ENCODE data around the gene PGD.
"Not testable (repeated sequence)": the region's sequence is repeated elsewhere in the genome, so short reads cannot be mapped to it uniquely, and the experiment has no call there.

Gene PGD

GRCh38 chr1:10449751-10450150, 50.9 kb downstream of the PGD start, which contains the start of gene CORT:
TSS of gene CORT (plus strand) at chr1:10450031. CDS start at chr1:10450224, 193 bp downstream.
- no peak within 1 kb of the TSS for H3K4me3 ChIP-seq
- H3K36me3 ChIP-seq, result peaks cover 0 to 50% (median 8%) of the 10 kb centered on the region in 11 experiments; a peak in 12 of 22 replicates
- H3K4me2 ChIP-seq, result no peak within 1 kb of the TSS
- no peak within 1 kb of the TSS for H3K27ac ChIP-seq
- H4K20me1 ChIP-seq, result peaks cover 0 to 3% (median 0%) of the 10 kb centered on the region in 11 experiments; a peak in 1 of 22 replicates
- no peak within 1 kb of the TSS for H3K9ac ChIP-seq
- no peaks in the 10 kb centered on the region for H3K4me1 ChIP-seq
- peaks cover 0 to 1% (median 0%) of the 10 kb centered on the region in 11 experiments; a peak in 1 of 22 replicates for H3K9me3 ChIP-seq (replicated peaks in 1 of 11)
- no peak for TF ChIP-seq Cebpa-rat (IDR thresholded peaks at IDR 0.05)
- H3K27me3 ChIP-seq, result no peaks in the 10 kb centered on the region

- H3K4me2 ChIP-seq, result no peak overlapping the region
- no peaks in the 10 kb centered on the region for H3K4me1 ChIP-seq
- no peak for TF ChIP-seq Cebpa-rat (IDR thresholded peaks at IDR 0.05)
- H3K9me3 ChIP-seq (replicated peaks in 1 of 11), result peaks cover 0 to 3% (median 0%) of the 10 kb centered on the region in 11 experiments; a peak in 1 of 22 replicates
- peaks cover 0 to 3% (median 0%) of the 10 kb centered on the region in 11 experiments; a peak in 1 of 22 replicates for H4K20me1 ChIP-seq
- no peak overlapping the region for H3K27ac ChIP-seq
- no peak overlapping the region for H3K4me3 ChIP-seq
- no peak overlapping the region for H3K9ac ChIP-seq
- H3K36me3 ChIP-seq, result peaks cover 0 to 49% (median 6%) of the 10 kb centered on the region in 11 experiments; a peak in 10 of 22 replicates
- H3K27me3 ChIP-seq, result no peaks in the 10 kb centered on the region
Observed at GRCh38 chr1:10450156-10450814, 51.4 kb downstream of the PGD start.

GRCh38 chr1:10450836-10451235, 52.0 kb downstream of the PGD start:
- no peak overlapping the region for H3K4me2 ChIP-seq
- no peaks in the 10 kb centered on the region for H3K4me1 ChIP-seq
- peaks cover 0 to 3% (median 0%) of the 10 kb centered on the region in 11 experiments; a peak in 1 of 22 replicates for H4K20me1 ChIP-seq
- no peak overlapping the region for H3K27ac ChIP-seq
- H3K27me3 ChIP-seq, result no peaks in the 10 kb centered on the region
- H3K9ac ChIP-seq, result no peak overlapping the region
- no peak overlapping the region for H3K4me3 ChIP-seq
- peaks cover 0 to 3% (median 0%) of the 10 kb centered on the region in 11 experiments; a peak in 1 of 22 replicates for H3K9me3 ChIP-seq (replicated peaks in 1 of 11)
- H3K36me3 ChIP-seq, result peaks cover 0 to 49% (median 11%) of the 10 kb centered on the region in 11 experiments; a peak in 12 of 22 replicates
- TF ChIP-seq Cebpa-rat (IDR thresholded peaks at IDR 0.05), result no peak

GRCh38 chr1:10451287-10451686, 52.4 kb downstream of the PGD start:
- no peaks in the 10 kb centered on the region for H3K27me3 ChIP-seq
- H3K9me3 ChIP-seq (replicated peaks in 1 of 11), result peaks cover 0 to 3% (median 0%) of the 10 kb centered on the region in 11 experiments; a peak in 1 of 22 replicates
- peaks cover 0 to 49% (median 10%) of the 10 kb centered on the region in 11 experiments; a peak in 12 of 22 replicates for H3K36me3 ChIP-seq
- H4K20me1 ChIP-seq, result peaks cover 0 to 3% (median 0%) of the 10 kb centered on the region in 11 experiments; a peak in 1 of 22 replicates
- 0 out of 20 replicates have a peak, but pooled peaks cover 0 to 2% (median 0%) of the 10 kb centered on the region in 10 experiments for H3K4me1 ChIP-seq
- H3K4me3 ChIP-seq, result no peak overlapping the region
- no peak overlapping the region for H3K27ac ChIP-seq
- no peak overlapping the region for H3K9ac ChIP-seq
- TF ChIP-seq Cebpa-rat (IDR thresholded peaks at IDR 0.05), result no peak
- H3K4me2 ChIP-seq, result no peak overlapping the region

GRCh38 chr1:10456048-10456447, 57.2 kb downstream of the PGD start:
- H3K4me1 ChIP-seq, result peaks cover 8 to 32% (median 28%) of the 10 kb centered on the region in 10 experiments; a peak in 18 of 20 replicates

GRCh38 chr1:10456661-10457060, 57.8 kb downstream of the PGD start:
- peaks cover 11 to 65% (median 40%) of the 10 kb centered on the region in 11 experiments; a peak in 20 of 22 replicates for H3K36me3 ChIP-seq
- H3K9me3 ChIP-seq (replicated peaks in 1 of 11), result peaks cover 0 to 3% (median 0%) of the 10 kb centered on the region in 11 experiments; a peak in 1 of 22 replicates
- peak overlapping the region in 8 of 11 experiments; percentile 47 to 74 (median 66); a peak in 14 of 22 replicates for H3K4me2 ChIP-seq
- no peak overlapping the region for H3K4me3 ChIP-seq
- peaks cover 8 to 32% (median 28%) of the 10 kb centered on the region in 10 experiments; a peak in 18 of 20 replicates for H3K4me1 ChIP-seq
- peak overlapping the region in 7 of 11 experiments; percentile 29 to 73 (median 58); a peak in 13 of 22 replicates for H3K27ac ChIP-seq
- H3K27me3 ChIP-seq, result no peaks in the 10 kb centered on the region
- TF ChIP-seq Cebpa-rat (IDR thresholded peaks at IDR 0.05), result no peak
- no peaks in the 10 kb centered on the region for H4K20me1 ChIP-seq
- H3K9ac ChIP-seq, result peak overlapping the region in 4 of 11 experiments; percentile 18 to 56 (median 20); a peak in 3 of 22 replicates

More at GRCh38 chr1:10456048-10456447, 57.2 kb downstream of the PGD start:
- Histone ChIP-seq H3K4me3 (no peak overlapping the region), H3K36me3 (peaks cover 5 to 59% (median 34%) of the 10 kb centered on the region in 11 experiments; a peak in 20 of 22 replicates), H3K27ac (no peak overlapping the region), H3K27me3 (no peaks in the 10 kb centered on the region), H4K20me1 (no peaks in the 10 kb centered on the region), H3K4me2 (no peak overlapping the region), H3K9me3 (replicated peaks in 1 of 11) (peaks cover 0 to 3% (median 0%) of the 10 kb centered on the region in 11 experiments; a peak in 1 of 22 replicates), H3K9ac (no peak overlapping the region)
- TF ChIP-seq Cebpa-rat (IDR thresholded peaks at IDR 0.05), result no peak

GRCh38 chr1:10457462-10457861, 58.6 kb downstream of the PGD start:
- not testable (repeated sequence) for H4K20me1 ChIP-seq; H3K9me3 ChIP-seq (replicated peaks in 1 of 11); H3K4me3 ChIP-seq; H3K27me3 ChIP-seq
- H3K36me3 ChIP-seq, result peaks cover 19 to 73% (median 48%) of the 10 kb centered on the region in 11 experiments
- peak in 3 of 11 experiments; percentile 9 to 63 (median 33); a peak in 2 of 22 replicates for TF ChIP-seq Cebpa-rat (IDR thresholded peaks at IDR 0.05)
- peak overlapping the region in 8 of 11 experiments; percentile 6 to 62 (median 25); a peak in 8 of 22 replicates for H3K9ac ChIP-seq
- peak overlapping the region in 9 of 11 experiments; percentile 11 to 73 (median 47); a peak in 16 of 22 replicates for H3K27ac ChIP-seq
- H3K4me1 ChIP-seq, result peaks cover 8 to 32% (median 28%) of the 10 kb centered on the region in 10 experiments; a peak in 18 of 20 replicates
- H3K4me2 ChIP-seq, result peak overlapping the region in 9 of 11 experiments; percentile 47 to 74 (median 66); a peak in 18 of 22 replicates

GRCh38 chr1:10457875-10458274, 59.0 kb downstream of the PGD start:
- Histone ChIP-seq H4K20me1 (peaks cover 0 to 1% (median 0%) of the 10 kb centered on the region in 11 experiments; a peak in 1 of 22 replicates), H3K27me3 (no peaks in the 10 kb centered on the region), H3K27ac (peak overlapping the region in 8 of 11 experiments; percentile 11 to 73 (median 52); a peak in 15 of 22 replicates), H3K9me3 (replicated peaks in 1 of 11) (peaks cover 0 to 3% (median 0%) of the 10 kb centered on the region in 11 experiments; a peak in 1 of 22 replicates), H3K4me3 (no peak overlapping the region), H3K9ac (peak overlapping the region in 7 of 11 experiments; percentile 6 to 62 (median 29); a peak in 6 of 22 replicates), H3K4me1 (peaks cover 8 to 32% (median 28%) of the 10 kb centered on the region in 10 experiments; a peak in 18 of 20 replicates), H3K36me3 (peaks cover 24 to 77% (median 53%) of the 10 kb centered on the region in 11 experiments), H3K4me2 (peak overlapping the region in 9 of 11 experiments; percentile 47 to 74 (median 66); a peak in 18 of 22 replicates)
- no peak for TF ChIP-seq Cebpa-rat (IDR thresholded peaks at IDR 0.05)

Measured in BLaER1 treated with 17β-estradiol and CSF1 and Interleukin-3, amounts not matched to agents 10 nM and 100 nM (cell line).